ENCODE measurements around the gene TMEM218. TPM values are rescaled to one million over a fixed set of nuclear protein-coding genes. Genes with fewer than 3 reads are reported as not detected.

TMEM218 gene
- total and polyA plus RNA-seq, 2 of the 8 experiments (the other 6 are each of a cell fraction or from before 2014, with no cell fraction given) = 17.0 to 33.5 TPM

DNA sequence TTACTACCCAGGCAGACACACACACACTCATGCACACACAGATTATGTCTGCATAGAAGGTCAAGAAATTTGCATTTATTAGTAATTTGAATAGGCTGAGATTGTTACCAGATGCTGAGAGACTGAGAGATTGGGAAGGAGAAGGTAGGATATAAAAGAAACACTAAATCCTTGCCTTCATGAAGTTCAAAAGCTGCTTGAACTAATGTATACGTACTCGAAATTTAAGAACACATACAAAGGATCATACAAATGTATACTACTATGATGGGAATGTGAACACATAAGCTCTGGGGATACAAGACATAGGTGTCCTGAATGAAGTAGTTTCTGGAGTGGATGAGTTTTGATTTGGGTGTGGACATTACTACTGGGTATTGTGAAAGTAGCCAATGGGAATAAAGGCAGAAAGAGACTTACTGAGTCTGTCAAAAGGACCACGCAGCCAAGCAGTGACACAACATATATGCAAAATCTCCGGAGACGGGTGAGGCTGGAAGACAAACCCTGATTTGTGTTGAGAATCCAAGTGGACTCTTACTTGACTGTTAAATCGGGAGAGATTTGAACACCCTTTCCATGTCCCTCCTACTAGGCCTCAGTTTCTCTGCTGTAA, 45.8 kb upstream of the TMEM218 start (continued):
- TF ChIP-seq, protein P1, sequence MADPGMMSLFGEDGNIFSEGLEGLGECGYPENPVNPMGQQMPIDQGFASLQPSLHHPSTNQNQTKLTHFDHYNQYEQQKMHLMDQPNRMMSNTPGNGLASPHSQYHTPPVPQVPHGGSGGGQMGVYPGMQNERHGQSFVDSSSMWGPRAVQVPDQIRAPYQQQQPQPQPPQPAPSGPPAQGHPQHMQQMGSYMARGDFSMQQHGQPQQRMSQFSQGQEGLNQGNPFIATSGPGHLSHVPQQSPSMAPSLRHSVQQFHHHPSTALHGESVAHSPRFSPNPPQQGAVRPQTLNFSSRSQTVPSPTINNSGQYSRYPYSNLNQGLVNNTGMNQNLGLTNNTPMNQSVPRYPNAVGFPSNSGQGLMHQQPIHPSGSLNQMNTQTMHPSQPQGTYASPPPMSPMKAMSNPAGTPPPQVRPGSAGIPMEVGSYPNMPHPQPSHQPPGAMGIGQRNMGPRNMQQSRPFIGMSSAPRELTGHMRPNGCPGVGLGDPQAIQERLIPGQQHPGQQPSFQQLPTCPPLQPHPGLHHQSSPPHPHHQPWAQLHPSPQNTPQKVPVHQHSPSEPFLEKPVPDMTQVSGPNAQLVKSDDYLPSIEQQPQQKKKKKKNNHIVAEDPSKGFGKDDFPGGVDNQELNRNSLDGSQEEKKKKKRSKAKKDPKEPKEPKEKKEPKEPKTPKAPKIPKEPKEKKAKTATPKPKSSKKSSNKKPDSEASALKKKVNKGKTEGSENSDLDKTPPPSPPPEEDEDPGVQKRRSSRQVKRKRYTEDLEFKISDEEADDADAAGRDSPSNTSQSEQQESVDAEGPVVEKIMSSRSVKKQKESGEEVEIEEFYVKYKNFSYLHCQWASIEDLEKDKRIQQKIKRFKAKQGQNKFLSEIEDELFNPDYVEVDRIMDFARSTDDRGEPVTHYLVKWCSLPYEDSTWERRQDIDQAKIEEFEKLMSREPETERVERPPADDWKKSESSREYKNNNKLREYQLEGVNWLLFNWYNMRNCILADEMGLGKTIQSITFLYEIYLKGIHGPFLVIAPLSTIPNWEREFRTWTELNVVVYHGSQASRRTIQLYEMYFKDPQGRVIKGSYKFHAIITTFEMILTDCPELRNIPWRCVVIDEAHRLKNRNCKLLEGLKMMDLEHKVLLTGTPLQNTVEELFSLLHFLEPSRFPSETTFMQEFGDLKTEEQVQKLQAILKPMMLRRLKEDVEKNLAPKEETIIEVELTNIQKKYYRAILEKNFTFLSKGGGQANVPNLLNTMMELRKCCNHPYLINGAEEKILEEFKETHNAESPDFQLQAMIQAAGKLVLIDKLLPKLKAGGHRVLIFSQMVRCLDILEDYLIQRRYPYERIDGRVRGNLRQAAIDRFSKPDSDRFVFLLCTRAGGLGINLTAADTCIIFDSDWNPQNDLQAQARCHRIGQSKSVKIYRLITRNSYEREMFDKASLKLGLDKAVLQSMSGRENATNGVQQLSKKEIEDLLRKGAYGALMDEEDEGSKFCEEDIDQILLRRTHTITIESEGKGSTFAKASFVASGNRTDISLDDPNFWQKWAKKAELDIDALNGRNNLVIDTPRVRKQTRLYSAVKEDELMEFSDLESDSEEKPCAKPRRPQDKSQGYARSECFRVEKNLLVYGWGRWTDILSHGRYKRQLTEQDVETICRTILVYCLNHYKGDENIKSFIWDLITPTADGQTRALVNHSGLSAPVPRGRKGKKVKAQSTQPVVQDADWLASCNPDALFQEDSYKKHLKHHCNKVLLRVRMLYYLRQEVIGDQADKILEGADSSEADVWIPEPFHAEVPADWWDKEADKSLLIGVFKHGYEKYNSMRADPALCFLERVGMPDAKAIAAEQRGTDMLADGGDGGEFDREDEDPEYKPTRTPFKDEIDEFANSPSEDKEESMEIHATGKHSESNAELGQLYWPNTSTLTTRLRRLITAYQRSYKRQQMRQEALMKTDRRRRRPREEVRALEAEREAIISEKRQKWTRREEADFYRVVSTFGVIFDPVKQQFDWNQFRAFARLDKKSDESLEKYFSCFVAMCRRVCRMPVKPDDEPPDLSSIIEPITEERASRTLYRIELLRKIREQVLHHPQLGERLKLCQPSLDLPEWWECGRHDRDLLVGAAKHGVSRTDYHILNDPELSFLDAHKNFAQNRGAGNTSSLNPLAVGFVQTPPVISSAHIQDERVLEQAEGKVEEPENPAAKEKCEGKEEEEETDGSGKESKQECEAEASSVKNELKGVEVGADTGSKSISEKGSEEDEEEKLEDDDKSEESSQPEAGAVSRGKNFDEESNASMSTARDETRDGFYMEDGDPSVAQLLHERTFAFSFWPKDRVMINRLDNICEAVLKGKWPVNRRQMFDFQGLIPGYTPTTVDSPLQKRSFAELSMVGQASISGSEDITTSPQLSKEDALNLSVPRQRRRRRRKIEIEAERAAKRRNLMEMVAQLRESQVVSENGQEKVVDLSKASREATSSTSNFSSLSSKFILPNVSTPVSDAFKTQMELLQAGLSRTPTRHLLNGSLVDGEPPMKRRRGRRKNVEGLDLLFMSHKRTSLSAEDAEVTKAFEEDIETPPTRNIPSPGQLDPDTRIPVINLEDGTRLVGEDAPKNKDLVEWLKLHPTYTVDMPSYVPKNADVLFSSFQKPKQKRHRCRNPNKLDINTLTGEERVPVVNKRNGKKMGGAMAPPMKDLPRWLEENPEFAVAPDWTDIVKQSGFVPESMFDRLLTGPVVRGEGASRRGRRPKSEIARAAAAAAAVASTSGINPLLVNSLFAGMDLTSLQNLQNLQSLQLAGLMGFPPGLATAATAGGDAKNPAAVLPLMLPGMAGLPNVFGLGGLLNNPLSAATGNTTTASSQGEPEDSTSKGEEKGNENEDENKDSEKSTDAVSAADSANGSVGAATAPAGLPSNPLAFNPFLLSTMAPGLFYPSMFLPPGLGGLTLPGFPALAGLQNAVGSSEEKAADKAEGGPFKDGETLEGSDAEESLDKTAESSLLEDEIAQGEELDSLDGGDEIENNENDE (IDR thresholded peaks at IDR 0.05; ENCODE audit: insufficient replicate concordance, low read length) = no peak
- TF ChIP-seq NRF1 (IDR thresholded peaks at IDR 0.05; ENCODE audit: low read depth, low read length) = no peak
- TF ChIP-seq, protein P2, sequence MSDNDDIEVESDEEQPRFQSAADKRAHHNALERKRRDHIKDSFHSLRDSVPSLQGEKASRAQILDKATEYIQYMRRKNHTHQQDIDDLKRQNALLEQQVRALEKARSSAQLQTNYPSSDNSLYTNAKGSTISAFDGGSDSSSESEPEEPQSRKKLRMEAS (IDR thresholded peaks at IDR 0.05) = no peak
- no peak for TF ChIP-seq JUND (IDR thresholded peaks at IDR 0.05; ENCODE audit: low read length)
- TF ChIP-seq SAP30 (IDR thresholded peaks at IDR 0.05; ENCODE audit: insufficient read depth, insufficient replicate concordance, low read length) = no peak
